H1 (cell line): ENCODE results near the gene BRMS1.

Source experiments
- CTCF ChIP-seq, 3 experiments: IDR thresholded peaks; 1 replicate in 2 of 3; 2 replicates in 1 of 3; pipeline versions ENCODE4 v1.5.1 to v1.6.1; 2011; ENCODE audit warnings: low read length in 3 of 3, mild to moderate bottlenecking in 3 of 3, inconsistent platforms in 2 of 3, low read depth in 1 of 3, moderate library complexity in 1 of 3; ENCODE audit not compliant: insufficient read depth in 1 of 3; ENCODE audit errors: control extremely low read depth in 1 of 3
- RBBP5 ChIP-seq: IDR thresholded peaks from 2 replicates; pipeline ENCODE4 v1.7.1; 2012; ENCODE audit warnings: low read depth, mild to moderate bottlenecking, inconsistent platforms, low read length, moderate library complexity, borderline replicate concordance

GRCh38 chr11:66367561-66368312 lies 22.8 kb upstream of the BRMS1 start:
- no peak for TF ChIP-seq RBBP5
- no peak for TF ChIP-seq CTCF (IDR thresholded peaks at IDR 0.05; ENCODE audit: control extremely low read depth in 1 of 3, insufficient read depth in 1 of 3, low read depth in 1 of 3, low read length in 3 of 3)
